ENCODE data around the gene FARP1.
"Not testable (repeated sequence)": the region's sequence is repeated elsewhere in the genome, so short reads cannot be mapped to it uniquely, and the experiment has no call there.

Gene FARP1

DNA sequence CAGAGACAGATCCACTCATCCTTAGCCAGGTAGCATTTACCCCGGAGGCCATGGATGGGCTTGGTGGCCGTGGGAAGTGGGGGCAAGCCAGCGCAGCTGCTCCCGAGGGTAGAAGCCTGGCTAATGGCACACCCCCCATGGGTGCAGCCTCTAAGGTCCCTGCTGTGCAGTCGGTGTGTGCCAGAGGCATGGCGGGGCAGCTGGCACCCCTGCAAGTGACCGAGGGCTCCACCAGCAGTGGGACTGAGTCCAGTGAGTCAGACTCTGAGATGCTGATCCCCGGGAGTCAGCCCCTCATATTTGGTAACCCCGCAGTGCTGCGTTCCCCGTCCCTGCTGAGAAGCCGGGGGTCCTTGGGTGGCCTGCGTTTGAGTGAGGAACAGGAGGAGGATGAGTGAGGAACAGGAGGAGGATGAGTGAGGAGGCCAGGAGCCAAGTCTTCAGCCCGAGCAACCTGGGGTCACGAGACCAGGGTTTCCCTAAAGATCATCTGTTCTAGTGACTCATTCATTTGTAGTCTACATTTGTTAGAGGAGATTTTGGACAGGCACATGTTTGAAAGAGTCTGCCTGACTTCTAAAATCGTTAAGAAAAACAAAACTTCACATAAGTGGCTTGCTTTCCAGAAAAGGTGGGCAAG lies 253.3 kb downstream of the FARP1 start:
- DNase-seq (ENCODE audit: low spot score) = no peak

DNA sequence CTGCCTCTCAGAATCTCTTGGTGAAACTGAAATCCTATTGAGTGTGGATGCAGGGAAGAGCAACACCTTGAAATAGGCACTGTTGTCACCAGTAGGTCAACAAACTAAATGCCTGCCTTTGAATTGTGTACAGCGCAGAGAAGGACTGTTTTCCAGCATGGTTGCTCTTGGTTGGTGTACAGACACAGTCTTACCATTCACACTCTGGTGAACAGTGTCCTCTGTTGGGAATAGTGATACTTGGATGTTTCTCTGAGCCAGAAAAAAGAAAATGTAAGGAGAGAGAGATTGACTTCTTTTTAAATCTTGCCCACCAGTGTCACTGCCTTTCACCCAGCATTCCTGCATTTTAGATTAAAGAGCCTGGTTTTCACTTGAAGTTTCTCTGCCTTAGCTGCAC lies 254.3 kb downstream of the FARP1 start:
- DNase-seq (ENCODE audit: low spot score) = no peak

DNA sequence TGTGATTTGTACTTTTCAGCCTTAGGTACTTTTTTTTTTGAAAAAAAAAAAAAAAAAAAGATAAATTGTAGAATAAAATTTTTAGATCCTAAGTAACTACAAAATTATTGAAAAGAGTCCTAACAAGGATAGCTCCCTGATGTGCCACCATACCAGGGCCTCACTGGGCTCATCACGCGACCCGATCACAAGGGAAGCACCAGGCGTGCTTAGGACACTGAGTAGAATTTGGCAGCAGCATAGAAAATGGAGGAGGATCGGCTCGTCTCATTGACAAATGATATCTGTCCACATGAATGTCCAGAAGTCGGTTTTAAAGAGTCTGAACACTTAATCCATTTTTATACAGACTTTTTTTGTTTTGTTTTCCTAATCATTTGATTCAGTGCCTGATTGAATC lies 255.0 kb downstream of the FARP1 start:
- DNase-seq (ENCODE audit: low spot score) = no peak

DNA sequence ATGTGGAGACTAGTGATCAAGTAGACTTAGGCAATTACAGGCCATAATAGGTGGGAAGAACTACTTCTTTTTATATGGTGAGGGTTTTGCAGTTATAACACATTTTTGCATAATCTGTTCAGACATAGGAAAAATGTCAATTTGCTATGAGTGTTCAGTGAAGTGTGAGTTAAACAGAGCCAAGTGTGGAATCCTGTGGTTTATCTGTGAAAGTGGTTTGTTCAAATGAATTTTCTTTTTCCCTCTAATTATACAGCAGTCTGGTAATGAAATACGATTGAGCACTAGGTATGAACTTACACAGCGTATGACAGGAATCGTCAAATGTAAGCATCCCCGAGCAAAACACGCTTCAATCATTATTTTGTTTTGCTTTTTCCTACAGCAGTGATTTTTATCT lies 255.7 kb downstream of the FARP1 start:
- DNase-seq (ENCODE audit: low spot score) = no peak

DNA sequence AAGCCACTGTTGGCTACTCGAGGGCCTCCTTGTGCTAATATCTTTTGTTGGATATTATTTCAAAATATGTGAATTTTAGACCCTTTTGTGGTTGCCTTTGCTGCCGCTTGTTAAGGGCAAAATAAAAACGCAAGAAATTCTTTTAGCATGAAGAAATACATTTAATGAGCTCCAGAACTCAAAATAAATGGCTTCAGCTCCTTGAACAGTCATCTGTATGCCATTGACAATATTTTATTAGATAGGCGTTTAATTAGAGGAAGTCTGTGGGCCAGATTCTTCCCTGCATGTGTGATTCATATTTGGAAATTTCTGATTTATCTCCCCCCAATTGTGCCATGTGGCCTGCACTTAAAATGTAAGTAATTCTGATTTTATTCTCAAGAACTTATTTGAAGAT lies 256.9 kb downstream of the FARP1 start:
- no peak for DNase-seq (ENCODE audit: low spot score)

DNA sequence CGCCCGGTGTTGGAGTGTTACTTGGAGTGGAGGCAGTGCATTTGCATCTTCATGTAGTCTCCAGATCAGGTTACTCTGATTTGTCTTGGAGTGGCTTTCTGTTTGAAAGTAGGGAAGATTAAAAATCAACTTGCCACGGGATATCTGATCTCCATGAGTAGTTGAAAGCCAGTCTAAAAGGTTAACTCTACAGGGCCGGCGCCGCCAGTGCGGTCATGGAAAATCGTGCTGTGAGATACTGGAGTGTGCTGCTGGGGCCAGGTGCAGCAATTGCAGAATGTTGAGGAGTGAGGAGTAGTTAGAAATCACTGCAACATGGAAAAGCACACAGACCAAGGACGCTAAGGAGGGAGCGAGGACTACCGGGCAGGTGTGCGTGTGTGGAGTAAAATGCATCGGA lies 259.0 kb downstream of the FARP1 start:
- no peak for DNase-seq (ENCODE audit: low spot score)

DNA sequence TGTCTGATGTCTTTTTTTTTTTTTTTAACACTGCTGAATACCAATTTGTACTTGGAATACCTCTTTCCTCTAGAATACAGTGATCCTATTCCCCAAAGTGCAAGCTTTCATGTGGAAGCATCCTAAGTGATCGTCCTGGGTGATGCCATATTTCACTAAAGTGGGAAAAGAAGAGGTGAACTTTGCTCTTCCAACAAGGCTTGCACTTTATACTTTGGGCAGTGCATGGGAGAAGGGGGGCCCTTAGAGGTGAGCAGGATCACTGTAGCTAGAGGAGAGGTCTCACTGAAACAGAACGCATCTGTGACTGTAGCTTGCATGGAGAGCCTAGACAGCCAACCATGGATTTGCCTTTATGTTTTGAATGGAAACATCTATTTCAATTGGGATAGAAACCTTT lies 260.2 kb downstream of the FARP1 start:
- no peak for DNase-seq (ENCODE audit: low spot score)

DNA sequence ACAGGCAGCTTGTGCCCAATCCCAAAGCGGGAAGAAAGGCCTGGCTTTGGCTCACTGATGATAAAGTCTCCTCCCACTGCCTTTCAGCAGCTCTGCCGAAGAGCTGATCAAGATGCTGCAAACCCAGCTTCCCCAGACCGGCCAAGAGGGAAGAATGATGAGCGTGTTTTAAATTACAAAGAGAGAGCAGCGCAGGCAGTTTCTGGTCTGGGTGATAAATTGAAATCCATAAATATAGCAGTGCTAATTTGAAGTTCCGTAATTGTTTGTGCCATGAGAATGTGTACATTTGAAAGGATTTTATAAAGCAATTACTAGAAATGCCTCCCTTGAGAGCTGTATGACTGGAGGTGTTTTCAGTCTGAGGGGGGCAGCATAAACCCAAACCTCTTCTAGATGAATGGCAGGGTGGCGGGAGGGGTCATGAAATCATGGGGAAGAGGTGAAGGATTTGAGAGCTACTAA lies 262.2 kb downstream of the FARP1 start:
- no peak for DNase-seq (ENCODE audit: low spot score)

DNA sequence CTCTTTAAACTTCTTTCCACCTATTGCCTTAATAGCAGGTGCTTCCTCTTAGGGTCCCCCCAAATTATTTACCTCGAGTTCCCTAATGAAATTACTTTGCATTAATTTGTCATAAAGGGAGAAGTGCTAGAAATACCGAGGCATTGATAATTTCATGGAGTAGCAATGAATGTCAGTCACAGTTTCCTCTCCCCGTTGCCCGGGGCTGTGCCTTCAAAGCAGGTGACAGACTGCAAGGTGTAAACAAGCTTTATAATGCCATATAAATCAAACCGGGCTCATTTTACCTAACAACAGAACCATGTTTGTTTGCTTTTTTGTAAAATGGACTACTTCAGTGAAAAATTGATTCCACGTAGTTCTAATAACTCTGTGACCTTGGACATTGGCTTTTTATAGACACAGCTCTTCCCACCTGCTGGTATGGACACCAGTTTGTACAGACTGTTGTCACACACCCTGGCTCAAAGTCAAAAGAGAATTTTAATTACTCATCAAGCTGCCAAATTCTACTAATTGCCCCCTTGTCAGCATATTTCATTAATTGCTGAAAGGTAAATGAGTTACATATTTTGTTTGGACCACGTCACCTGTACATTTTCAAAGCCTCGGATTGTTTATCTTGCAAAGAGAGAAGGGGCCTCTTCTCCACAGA lies 262.9 kb downstream of the FARP1 start:
- no peak for DNase-seq (ENCODE audit: low spot score)

DNA sequence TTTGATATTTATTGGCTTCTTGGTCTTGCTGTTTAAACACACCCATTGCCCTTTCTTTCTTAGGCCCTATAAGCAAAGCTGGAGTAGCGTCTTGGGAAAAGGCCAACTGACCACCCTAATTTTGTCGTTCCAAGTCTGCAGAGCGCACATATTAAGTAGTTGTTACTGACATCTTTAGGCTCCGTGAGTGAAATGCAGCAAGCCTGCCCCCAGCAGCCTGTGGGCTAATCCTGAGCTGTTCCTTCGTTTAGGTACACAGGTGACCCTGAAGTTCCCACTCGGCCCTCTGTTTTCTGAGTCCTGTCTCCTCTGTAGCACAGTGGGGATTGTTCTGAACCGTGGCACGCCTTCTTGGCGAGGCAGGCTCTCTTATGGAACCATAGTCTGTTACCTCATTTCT lies 263.5 kb downstream of the FARP1 start:
- no peak for DNase-seq (ENCODE audit: low spot score)

DNA sequence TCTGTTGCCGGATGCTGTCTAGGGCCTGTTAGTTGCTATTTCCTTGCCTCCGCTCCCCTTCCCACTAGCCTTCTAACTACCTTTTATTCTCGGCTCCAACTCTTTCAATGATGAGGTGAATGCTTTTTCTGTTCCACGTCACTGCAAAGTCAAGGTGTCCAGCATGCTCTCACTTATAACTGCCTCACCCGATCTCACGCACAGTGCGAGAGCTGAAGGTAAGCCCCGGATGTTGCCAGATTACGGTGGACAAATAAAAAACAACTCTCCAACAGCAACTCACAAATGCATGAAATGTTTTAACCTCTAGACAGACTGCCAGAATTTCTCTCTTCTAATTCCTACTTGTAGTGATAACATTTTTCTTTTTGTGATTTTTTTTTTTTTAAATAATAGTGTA lies 264.1 kb downstream of the FARP1 start:
- no peak for DNase-seq (ENCODE audit: low spot score)

DNA sequence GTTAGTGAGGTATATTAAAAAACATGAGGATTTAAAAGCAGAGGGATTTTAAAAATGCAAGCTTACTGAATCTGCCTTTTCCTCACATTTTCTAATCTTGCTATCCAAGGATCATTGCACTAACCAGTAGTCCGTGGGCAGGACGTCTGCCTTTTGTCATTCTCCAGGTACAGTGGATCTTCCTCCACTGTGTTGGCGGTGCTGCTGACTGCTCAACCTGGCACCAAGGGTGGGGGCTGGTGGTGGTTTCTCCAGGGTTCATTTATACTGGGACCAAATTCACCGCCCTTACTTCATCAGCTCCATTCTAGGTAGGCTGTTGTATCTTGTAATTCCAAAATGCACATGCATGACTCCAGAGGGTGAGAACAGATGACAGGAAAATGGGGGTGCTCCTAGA lies 264.7 kb downstream of the FARP1 start:
- DNase-seq (ENCODE audit: low spot score) = no peak

DNA sequence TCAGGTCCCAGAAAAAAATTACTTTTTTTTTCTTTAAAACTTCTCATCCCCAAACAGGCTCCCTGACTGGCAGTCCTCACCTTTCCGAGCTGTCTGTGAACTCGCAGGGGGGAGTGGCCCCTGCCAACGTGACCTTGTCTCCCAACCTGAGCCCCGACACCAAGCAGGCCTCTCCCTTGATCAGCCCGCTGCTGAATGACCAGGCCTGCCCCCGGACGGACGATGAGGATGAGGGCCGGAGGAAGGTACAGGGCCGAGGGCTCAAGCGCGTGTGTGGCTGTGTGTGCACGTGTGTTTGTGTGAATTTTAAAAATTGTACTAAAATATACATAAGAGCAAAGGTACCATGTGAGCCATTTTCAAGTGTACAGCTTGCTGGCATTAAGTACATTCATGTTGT lies 266.4 kb downstream of the FARP1 start:
- DNase-seq (ENCODE audit: low spot score) = no peak

DNA sequence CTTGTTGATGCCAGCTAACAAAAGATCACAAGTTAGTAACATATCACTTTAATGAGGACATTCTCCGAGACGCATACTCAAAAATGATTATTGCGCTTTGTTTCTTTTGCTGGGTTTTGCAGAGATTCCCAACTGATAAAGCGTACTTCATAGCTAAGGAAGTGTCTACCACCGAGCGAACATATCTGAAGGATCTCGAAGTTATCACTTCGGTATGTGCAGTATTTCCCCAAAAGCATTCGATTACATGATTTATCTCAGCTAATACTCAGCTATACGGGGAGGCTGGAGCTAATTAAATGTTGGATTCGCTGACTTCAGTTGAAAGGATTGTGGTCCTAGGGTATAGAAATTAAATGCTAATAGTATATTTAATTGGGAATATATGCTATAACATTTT lies 267.7 kb downstream of the FARP1 start:
- DNase-seq (ENCODE audit: low spot score) = no peak

DNA sequence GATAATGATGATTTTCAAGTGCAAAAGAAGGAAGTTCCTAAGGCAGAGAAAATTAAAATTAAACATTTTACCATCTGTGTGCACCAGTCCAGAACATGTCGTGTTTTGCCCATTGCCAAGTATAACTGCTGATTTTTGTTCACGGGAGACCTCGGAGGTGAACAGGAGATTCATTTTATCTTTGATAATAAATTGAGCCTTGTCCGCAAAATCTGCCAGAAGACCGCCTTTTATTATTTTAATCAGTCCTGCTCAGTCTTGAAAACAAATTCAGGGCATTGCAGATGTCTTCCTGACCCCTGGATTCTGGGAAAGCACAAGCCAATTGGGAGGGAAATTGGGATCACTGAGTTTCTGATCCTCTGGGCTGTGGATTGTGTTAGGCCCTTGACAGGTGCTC lies 268.1 kb downstream of the FARP1 start:
- DNase-seq (ENCODE audit: low spot score) = no peak

DNA sequence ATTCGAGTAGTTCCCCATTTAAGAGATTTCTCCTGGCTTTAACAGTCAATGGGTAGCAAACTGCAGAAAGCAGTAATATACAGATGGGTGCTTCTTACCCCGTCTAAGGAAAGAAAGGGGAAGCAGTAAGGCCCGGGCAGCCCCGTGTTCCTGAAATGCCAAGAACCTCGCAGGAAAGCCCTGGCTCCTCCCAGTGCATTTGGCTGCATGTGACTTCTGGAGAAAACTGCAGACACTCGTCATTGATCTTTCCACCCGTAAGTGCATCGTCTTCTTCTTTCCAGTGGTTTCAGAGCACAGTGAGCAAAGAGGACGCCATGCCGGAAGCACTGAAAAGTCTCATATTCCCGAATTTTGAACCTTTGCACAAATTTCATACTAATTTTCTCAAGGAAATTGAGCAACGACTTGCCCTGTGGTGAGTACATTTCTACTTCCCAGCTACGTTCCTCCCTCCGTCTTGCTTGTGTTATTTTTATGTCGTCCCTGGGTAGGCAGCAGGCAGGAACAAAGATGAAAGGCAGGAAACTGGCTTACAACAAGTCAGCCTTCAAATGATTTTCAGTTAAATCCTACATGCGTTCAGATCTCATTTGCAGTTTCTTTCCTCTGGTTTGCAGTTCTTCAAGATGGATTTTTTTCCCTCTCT lies 268.8 kb downstream of the FARP1 start:
- no peak for DNase-seq (ENCODE audit: low spot score)

DNA sequence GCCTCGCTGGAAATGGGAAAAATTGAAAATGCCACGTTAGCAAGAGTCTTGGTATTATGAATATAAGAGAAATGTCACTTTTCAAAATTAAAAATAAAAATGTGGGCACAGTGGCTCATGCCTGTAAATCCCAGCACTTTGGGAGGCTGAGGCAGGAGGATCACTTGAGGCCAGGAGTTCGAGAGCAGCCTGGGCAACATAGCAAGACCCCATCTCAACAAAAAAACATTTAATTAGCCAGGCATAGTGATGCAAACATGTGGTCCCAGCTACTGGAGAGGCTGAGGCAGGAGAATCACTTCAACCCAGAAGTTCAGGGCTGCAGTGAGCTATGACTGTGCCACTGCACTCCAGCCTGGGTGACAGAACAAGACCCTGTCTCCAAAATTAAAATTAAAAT lies 270.4 kb downstream of the FARP1 start:
- DNase-seq (ENCODE audit: low spot score) = not testable (repeated sequence)

DNA sequence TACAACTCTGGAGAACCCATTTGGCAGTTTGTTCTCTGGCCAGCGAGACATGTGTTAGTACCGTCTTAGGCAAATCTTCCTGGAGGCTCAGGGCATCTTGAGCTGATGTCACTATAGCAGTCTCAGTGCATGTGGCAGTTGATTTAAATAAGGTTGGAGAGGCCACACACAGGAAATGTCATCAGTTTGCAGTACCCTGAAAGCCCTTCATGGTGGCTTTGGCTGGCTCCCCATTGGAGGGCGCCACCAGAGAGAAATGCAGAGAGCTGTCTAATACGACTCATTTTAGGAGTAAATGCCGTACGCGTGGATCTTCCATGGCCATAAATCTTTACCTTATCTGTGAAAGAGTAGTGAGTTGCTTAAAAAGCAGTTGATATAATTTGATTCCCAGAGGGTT lies 270.9 kb downstream of the FARP1 start:
- no peak for DNase-seq (ENCODE audit: low spot score)

DNA sequence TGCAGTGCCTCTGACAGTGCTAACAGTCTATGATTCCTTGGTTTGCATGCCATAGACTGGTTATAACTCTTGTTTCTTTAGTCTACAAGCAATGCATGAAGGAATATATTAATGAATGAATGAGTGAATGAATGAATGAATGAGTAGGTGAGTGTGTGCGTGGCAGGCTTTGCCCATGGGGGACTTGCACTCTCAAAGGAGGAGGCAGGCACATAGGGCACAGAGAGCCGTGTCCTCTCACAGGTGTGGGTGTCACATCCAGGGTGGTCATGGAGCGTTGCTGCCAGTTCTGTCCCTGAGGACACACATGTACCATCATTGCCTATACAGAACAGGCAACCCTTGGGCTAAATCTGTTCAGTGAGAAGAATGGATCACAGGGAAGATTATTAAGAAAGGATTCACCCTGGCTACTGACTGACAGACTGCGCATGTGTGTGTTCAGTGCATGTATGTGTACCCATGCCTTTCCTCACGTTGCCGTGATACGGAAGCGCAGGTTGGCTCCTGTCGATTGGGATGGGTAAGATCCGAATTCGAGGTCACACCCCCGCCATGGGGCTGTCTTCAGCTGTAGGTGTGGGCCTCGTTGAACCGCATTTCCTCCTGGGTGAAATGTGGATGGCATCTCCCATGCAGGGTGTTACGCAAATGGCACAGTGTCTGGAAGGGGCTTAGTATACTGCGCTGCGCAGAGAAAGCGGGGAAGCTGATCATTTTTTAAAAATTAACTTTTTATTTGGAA lies 272.6 kb downstream of the FARP1 start:
- no peak for DNase-seq (ENCODE audit: low spot score)

DNA sequence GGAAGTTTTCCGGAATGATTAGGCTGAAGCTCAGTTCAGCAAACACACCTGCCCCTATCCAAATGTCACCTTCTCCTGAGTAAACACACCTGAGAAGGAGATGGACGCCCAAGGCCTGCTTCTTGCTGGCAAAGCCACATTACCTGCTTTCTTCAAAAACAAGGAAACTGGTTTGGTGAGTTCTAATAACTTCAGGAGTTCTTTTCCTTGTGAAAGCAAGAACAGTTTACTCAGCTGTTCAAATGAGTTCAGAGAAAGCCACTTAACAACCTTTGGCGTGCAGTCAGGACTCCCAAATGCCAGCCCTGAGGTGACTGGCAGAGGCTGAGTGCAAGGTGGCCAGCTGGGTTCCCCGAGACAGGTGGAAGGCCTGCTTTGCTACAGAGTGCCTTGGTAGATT lies 273.5 kb downstream of the FARP1 start:
- no peak for DNase-seq (ENCODE audit: low spot score)

DNA sequence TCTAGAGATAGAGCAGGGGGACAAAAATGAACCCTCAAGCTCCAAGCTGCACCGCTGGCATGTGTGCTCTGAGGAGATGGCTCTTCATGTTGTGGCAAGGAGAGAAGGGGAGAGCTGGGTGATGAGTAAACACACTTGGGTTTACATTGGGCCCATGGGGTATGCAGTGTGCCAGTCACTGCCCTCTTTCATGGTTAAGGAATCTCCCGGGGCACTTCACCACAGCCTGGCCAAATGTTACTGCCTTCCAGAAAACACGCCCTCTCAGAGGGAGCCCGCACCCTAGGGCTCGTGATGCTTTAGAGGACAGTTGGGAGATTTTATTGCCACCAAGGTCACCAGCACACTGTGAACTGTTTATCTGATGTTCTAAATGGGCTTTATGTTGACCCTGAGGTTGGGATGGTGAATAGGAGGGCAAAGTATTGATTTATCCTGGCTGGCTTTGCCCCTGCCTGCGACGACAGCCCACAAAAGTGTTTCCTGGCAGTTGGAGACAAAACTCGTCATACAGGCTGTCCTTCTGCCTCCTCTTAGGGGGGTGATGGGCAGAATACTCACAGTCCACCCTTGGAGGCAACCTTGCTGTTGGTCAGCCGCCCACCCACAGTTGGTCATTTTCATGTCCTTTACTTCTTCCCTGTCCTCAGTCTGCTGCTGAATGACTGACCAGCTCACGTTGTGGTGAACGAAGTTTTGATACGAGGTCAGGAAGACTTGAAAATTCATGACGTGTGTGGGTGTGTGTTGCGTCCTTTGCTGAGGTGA lies 277.1 kb downstream of the FARP1 start:
- no peak for DNase-seq (ENCODE audit: low spot score)

DNA sequence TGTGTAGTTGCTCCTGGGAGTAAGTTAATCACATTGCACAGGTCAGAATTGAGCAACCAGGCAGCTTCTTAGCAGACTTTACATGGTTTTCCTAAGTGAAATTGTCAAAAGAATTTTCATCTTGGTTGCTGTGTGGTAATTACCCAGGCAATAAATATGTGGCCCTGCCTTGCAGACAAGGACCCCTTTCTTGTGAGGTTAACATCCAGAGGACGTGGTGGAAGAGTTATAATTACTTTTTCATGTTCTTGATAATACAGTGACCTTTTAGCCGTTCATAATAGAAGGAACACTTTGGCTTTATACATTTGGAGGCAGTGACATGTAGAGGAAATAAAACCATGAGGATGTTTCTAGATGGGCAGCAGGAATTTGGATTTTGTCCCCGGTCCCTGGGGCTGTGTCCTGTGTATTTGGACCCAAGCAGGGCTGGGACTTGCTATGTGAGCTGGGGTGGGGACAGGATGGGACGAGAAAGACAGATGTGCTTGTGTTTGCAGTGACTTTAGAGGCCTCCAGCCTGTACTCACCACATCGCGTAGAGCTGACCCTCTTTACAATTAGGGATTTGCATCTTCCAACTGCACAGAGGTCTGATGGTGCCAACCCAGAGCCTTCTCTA lies 277.8 kb downstream of the FARP1 start:
- no peak for DNase-seq (ENCODE audit: low spot score)
